ENCODE measurements around the gene ADAMTS7. TPM values are rescaled to one million over a fixed set of nuclear protein-coding genes. Genes with fewer than 3 reads are reported as not detected.
"Not testable (repeated sequence)": the region's sequence is repeated elsewhere in the genome, so short reads cannot be mapped to it uniquely, and the experiment has no call there.

ADAMTS7 gene
- polyA plus RNA-seq, 4 donors: 21.3 to 38.1 (median 28.8) TPM

DNA sequence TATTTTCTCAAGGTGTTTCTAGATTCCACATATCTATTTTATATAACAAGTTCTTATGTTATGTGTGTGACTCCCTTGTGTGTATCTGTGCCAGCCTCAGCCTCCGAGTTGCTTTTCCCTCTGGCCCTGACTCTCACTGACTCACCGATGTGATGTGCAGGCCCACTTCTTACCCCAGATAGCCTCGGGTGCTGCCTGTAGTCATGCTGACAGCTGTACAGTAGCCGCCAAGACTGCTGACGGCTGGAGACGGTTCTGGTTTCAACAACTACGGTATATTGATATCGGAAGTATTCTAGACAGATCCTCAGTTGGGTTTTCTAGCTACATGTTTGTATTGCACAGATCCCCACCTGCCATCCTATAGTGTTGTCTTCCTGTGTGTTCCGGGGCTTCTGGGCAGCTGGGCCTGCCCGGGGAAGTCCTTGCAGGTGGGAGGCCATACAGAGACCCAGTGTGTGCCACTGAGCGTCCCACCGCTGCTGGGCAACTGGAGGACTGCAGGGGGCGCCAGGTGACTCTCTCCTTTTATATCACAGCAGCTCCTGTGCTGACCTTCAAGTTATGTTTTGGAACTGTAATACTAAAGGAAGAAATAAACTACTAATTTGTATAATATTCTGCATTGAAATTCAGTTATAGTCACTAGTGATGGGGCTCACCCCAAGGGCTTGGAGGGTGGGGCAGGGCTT lies 55.2 kb downstream of the ADAMTS7 start:
- not testable (repeated sequence) for DNase-seq (ENCODE audit: low read depth in 4 of 4, low spot score in 3 of 4)

DNA sequence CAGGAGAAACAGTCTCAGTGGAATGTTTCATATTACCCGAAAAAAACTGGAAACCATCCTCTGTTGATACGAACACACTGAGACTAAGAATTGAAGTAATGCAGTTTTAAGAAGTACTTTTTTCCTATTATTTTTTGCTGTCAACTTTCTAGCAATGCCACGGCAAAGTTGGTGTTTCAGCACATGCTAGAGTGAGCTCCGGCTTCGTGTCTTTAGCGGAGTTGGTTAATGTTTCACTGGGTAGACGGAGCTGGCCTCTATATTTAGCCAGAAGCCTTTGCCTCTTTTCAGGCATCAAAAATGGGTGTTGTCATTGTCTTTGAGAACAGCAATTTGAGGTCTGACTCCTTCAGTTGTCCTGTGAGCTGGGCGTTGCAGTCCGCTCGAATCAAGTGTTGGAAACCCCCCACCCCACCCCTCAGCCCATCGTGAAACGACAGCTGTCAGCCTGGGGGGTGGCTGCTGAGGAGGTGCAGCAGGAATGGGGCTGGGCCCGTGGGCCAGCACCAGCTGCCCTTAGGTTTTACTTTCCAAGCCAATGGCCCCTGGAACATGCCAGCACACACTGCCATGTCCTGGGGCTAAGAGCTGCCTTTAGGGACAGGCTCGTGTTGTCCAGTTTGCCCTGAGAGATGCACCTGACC lies 56.5 kb downstream of the ADAMTS7 start:
- not testable (repeated sequence) for DNase-seq (ENCODE audit: low read depth in 4 of 4, low spot score in 3 of 4)

DNA sequence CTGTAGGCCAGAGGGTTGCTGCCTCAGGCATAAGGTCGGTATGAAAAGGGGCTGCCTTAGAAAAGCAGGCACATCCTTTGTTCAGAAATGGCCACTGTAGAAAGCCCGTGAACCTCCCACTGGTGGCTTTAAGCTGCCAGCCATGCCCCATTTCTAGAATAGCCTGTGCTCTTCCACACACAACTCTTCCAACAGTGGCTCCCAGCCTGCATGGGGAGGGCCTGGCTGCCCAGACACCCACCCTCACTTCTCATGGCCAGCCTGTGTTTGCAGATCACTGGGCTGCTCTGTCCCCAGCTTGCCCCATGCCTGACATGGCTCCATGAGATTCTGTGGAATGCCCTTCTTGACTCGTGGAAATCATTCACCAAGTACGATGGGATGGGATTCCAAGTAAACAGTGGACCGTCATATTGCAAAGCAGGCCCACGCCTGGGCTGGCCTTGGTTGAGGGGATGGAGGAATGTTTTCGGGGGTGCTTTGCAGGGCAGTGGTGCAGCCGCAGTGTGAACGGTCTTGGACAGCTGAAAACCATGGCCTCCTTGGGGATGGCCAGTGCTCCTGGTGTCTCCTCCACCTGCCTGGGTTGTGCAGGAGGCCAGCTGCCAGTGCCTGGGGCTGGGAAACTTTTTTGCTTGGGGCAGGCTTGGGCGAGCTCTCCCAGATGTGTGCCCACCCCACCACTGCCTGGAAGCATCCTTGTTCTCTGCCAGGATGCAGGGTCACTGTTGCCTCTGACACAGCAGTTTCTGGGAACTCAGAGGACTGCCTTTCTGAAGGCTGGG lies 57.3 kb downstream of the ADAMTS7 start:
- DNase-seq (ENCODE audit: low read depth in 4 of 4, low spot score in 3 of 4): not testable (repeated sequence)

DNA sequence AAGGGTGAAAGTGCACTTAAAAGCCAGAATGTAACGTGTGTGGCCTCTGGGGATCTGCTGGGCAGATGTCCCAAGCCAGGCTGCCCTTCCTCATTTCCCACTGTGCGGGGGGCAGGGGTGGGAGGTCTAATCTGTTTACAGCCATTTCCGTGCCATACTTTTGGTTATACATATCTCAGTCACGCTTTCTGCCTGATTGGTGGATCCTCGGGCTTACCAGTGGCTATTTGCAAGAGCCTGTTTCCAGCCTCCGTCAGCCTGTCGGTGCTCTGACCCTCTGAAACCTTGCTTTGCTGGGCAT lies 58.0 kb downstream of the ADAMTS7 start:
- not testable (repeated sequence) for DNase-seq (ENCODE audit: low read depth in 4 of 4, low spot score in 3 of 4)

DNA sequence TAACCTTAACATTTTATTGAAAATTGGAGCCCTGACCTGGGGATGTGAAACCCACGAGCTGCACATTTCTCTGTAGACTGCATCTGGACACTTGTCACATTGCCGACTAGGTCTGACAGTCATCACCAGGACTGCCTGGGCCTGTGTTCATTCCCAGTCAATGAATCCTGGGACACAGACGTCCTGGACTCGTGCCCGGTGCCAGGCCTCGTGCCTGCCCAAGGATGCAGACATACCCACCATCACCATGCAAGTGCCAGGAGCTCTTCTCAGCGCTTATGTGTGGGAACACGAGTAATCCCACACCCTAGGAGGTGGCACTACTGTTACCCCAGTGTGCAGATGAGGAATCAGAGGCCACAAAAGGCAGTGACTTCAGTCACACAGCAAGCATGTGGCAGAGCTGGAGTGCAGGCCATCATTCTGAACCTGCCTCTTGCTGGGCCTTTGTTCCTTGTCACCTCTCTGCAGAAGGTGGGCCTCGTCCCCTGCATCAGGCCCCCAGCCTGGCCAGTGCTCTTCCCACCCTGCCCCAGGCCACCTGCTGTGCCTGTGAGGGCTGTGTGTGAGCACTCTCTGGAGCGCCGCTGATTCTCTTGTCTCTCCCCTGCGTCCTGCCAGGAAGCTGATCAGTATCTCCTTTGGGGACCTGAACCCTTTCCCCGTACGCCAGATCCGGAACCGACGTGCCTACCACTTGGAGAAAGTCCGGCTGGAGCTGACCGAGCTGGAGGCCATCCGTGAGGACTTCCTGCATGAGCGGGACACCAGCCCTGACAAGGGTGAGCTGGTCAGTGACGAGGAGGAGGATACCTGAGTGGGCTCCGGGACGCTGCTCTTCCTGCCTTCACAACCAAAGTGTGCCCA lies 58.5 kb downstream of the ADAMTS7 start:
- DNase-seq (ENCODE audit: low read depth in 4 of 4, low spot score in 3 of 4): no peak

DNA sequence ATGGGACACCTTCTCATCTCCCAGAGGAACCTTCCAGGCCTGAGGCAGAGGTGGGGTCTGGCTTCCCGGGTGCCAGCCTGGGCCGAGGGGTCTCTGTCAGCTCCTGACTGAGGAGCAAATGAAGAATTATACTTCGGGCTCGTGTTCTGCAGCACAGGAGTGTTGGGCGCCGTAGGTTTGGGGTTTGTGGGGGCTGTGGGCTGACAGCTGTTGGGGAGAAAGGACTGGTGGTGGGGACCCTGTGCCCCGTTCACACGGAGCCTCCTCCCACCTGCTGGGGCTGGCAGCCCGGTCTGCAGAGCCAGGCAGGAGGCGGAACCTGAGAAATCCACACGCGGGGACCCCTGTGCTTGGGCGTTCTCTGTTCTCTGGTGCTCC lies 59.7 kb downstream of the ADAMTS7 start:
- DNase-seq (ENCODE audit: low read depth in 4 of 4, low spot score in 3 of 4): no peak

DNA sequence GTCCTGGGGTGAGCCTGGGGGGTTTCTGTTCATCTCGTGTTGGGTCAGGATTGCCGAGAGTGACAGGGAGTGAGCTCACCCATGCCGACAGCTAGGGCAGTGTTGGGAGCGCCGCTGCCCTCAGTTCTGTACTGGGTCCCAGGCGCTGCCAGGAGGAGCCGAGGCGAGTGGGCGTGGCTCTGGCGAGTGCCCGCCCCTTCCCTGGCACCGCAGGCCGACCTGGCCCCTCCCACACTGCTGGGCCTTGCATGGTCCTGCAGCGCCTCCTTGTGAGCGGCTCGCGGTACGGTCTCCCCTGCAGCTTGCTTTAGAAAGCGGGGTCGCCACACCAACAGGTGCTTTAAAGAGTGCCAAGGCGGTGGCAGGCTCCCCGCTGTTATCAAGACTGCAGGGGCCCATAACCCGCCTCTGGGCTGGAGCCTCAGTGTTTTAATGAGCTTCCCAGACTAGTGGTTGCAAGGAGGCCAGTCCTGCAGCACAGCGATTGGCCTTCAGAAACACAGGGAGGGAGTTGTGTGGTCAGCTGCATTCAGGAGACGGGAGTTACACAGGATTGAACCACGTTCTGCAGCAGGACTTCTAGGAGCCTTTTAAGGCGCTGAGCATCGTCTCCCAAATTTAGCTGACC lies 60.2 kb downstream of the ADAMTS7 start:
- DNase-seq (ENCODE audit: low read depth in 4 of 4, low spot score in 3 of 4): peak; percentile 62 to 78 (median 76)

DNA sequence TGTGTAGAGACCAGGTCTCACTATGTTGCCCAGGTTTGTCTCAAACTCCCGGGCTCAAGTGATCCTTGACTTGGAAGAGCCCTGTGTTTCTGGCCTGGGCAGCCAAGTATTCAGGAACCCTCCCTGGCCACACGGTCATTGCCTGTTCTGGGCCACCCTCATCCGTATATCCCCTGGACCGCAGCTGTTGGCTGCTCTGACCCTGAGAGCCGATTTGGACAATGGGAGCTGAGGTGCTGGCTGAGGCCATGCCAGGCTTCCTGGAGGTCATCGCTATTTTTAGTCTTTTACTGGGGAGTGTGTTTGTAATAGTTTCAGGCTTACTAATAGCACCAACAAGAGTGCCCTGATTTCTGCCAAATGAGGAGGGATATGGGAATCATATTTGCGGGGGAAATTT lies 60.7 kb downstream of the ADAMTS7 start:
- no peak for DNase-seq (ENCODE audit: low read depth in 4 of 4, low spot score in 3 of 4)

DNA sequence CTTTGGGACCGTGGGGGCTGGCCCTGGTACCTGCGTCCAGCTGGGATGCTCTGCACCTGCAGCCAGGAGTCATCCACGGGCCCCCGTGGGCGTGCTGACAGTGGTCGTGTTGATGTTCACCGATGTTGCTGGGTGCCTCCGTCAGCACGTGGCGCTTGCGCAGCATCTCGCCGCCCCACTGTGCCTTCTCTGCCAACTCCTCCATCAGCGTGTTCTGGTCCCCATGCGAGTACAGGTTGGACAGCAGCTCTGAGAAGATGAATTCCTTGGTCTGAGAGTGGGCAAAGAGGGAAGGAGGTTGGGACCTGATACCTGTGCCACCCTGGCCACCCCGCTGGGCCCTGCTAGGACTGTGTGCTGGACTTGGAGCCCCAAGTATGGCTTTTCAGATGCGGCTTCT lies 61.4 kb downstream of the ADAMTS7 start:
- no peak for DNase-seq (ENCODE audit: low read depth in 4 of 4, low spot score in 3 of 4)

DNA sequence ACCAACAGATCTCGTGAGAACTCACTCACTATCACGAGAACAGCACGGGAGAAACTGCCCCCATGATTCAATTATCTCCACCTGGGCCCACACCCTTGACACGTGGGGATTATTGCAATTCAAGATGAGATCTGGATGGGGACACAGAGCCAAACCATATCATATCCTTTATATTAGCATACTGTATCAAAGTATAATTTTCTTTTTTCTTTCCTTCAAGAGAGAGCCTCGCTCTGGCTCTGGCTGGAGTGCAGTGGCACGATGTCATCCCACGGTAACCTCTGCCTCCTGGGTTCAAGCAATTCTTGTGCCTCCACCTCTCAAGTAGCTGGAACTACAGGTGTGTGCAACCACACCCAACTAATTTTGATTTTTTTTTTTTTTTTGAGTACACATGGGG lies 63.4 kb downstream of the ADAMTS7 start:
- not testable (repeated sequence) for DNase-seq (ENCODE audit: low read depth in 4 of 4, low spot score in 3 of 4)

DNA sequence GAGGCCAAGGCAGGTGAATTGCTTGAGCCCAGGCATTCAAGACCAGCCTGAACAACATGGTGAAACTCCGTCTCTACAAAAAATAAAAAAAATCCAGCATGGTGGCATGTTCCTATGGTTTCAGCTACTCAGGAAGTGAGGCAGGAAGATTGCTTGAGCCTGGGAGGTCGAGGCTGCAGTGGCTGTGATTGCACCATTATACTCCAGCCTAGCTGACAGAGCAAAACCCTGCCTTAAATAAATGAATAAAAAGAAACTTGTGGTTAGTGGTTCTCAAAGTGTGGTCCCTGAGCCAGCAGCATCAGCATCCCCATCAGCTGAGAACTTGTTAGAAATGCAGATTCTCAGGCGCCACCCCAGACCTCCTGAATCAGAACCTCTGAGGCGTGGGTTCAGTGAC lies 69.6 kb downstream of the ADAMTS7 start:
- not testable (repeated sequence) for DNase-seq (ENCODE audit: low read depth in 4 of 4, low spot score in 3 of 4)

DNA sequence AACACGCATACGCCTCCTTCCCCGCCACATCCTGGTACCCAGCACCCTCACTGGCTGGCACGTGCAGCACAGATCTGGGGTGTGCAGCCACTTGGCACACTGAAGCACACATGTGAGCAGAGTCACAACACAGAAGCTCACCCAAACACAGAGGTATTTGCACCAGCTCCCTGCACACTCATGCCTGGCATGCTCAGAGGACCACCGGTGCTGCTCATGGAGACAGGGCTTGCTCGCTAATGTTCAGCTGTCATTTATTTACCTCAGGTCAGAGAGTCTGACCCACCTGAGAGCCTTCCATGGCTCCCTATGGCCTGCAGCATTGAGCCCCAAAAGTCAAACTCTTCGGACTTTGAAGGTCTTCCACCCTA lies 70.4 kb downstream of the ADAMTS7 start:
- no peak for DNase-seq (ENCODE audit: low read depth in 4 of 4, low spot score in 3 of 4)

DNA sequence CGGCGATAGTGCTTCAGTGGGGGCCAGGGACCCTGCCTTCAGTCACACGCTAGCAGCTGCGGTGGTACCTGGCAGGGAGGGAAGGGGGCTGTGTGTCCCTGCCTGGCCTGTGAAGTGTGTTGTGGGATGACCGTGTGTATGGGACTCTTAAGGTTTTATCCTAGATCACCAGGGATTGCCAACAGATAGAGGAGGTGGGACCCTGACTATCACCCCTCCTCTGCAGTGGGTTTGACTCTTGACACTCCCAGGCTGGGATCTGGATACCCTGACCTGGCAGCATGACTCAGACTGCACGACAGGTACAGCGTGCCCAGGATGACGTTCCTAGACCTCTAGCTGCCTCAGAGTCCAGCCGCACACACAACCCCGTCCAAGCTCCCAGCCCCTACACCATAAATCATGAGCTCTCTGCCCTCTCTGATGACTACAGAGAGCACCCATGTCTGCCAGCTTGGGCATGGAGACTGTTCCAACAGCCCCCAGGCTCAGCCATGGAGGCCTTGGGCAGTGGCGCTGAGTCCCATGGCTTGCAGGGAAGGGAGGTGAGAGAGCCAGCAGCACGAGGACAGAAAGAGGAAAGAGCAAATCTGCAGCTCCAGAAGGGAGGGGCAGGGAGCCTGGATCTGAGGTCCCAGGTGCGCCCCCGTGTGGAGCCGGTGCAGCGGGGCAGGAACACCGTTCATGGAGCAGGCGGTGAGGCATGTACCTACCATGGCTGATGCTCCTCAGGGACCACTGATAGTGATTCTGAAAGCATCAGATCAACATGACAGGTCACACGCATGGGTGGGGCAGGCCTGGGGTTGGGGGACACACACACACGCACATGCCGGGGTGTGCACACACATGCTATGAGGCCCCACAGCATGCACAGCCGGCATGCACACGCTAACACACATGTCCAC lies 71.0 kb downstream of the ADAMTS7 start:
- no peak for DNase-seq (ENCODE audit: low read depth in 4 of 4, low spot score in 3 of 4)

DNA sequence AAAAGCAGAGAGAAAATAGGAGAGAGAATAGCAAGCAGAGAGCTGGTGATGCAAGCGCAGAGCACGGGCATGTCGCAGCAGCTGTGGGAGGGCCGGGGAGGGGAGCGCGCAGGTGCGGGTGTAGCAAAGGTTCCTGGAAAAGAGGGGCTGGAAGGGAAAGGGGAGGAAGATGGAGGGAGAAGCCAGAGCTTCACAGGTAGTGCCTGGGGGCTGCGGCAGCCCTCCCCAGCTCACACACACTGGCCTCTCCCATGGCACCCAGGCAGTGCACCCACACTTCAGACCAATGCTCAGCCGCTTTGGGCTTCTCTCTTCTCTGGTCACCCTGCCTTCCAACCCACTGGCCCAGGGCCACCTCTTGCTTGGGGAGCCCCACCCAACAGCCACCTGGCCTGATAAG lies 72.1 kb downstream of the ADAMTS7 start:
- DNase-seq (ENCODE audit: low read depth in 4 of 4, low spot score in 3 of 4): no peak

DNA sequence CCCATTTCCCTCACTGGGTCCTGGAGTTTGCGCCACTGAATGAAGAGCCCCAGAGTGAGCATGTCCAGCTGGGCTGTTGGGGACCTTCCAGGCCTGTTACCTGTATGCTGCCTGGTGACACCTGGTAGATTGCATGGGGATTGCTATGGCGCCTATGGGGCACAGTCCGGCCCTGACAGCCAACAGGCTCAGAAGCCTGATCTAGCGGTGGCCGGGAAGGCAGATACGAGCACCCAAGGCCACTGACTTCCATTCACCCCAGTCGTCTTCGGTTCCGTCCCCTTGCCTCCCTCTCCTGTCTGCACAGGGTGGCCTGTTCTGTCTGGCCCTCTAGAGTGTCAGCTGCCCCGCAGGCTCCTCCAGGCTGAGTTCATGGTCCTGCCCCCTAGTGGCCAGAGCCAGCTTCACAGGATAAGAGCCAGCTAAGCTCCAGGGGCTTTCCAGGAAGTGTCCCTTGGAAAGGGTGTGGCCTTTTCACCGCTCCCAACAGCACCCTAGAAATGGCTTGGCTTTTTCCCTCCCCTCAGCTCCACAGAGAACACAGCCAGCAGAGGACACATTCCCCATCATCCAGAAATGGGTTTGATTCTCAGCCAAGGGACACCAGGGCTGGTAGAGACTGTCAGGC lies 73.2 kb downstream of the ADAMTS7 start:
- DNase-seq (ENCODE audit: low read depth in 4 of 4, low spot score in 3 of 4): not testable (repeated sequence)

DNA sequence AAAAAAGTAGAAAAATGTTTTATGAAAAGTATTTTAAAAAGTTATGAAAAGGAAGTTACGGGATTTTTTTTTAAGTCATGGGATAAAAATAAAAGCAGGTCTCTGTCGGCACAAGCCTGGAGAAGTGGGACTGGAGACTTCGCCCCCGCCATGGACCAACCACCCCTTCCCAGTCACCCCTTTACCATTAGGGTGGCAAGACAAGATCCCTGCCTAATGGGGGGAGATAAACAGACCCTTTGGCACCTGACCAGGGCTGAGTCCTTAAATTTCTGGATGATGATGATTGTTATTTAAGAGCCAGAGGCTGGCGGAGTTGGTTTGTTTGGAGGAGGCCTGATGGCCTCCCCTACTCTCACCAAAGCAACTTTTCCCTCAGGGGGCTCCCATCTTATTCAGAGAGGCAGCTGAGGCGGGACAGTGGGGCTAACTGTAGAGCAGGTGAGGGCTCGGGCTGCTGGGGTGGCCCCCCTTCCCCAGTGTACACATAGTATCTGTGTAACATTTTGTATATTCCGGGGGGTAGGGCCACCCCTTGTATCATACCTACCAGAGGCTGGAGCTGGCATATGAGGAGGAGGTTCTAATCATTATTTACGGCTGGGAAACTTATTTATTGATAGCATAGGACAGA lies 74.0 kb downstream of the ADAMTS7 start:
- DNase-seq (ENCODE audit: low read depth in 4 of 4, low spot score in 3 of 4): no peak

DNA sequence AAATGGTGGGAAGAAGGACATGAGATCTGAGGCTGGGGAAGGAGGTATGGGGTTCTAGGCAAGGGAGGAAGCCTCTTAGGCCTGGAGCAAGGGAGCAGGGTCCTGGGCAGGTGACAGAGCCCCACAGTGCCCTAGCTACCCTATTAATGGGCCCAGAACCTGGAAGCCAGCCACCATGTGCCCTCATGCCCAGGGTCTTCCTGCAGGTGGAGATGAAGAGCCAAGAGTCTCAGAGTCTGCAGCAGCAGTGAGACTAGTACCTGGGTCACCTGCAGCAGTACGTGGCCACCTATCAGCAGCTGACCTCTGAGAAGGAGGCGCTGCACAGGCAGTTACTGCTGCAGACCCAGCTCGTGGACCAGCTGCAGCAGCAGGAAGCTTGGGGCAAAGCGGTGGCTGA lies 75.0 kb downstream of the ADAMTS7 start:
- not testable (repeated sequence) for DNase-seq (ENCODE audit: low read depth in 4 of 4, low spot score in 3 of 4)

DNA sequence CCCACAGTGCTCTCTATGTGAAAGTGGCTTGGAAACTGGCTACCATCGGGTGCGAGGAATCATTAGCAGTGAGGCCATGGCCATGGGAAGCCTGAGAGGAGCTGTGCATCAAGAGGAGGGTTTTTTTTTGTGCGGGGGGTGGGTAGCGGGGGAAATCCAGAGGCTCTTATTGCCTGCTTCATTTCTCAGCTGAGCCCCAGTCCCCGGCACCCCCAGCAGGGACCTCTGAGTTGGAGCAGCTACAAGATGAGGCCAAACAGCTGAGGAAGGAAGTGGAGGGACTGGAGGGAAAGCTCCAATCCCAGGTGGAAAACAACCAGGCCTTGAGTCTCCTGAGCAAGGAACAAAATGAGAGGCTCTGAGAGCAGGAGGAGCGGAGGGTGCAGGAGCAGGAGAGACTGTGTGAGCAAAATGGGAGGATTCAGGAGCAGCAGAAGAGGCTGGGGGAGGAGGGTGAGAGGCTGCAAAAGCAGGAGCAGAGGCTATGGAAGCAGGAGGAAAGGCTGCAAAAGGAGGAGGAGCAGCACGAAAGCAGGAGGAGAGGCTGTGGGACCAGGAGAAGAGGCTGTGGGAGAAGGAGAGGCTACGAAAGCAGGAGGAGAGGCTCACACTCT lies 76.7 kb downstream of the ADAMTS7 start:
- DNase-seq (ENCODE audit: low read depth in 4 of 4, low spot score in 3 of 4): no peak

Measured in left renal pelvis (tissue), 4 donors.